ENCODE results near the gene SHB.

DNA sequence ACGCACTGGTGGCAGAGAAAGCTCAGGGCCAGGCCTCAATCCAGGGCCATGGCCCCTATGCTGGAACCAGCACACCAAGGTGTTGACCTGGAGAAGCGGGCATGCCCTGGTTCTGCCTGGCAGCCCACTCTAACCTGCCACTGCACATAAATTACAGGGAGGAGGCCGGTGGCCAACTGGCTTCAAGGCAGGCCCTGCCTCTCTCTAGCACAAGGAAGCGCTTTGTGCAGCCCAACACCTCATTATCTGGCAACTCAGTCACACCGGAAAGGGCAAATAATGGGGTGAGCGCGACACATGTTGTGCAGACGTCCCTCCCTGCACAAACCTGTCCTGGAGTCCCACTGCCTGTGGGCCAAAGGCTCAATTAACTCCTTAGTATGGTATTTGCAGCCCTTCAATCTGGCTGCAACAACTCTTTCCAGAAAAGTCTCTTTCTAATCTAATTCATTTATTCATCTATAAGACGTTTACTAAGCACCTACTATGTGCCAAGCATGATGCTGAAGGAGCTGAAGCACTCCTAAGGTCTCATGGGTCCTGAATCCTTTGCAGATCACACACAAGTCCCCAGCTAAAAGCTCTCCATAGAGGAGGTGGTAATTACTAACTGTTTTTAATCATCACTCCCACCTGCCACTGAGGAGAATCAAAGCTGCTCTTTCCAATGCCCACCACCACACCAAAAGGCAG lies 24.9 kb downstream of the SHB start:
- TF ChIP-seq, protein P1, sequence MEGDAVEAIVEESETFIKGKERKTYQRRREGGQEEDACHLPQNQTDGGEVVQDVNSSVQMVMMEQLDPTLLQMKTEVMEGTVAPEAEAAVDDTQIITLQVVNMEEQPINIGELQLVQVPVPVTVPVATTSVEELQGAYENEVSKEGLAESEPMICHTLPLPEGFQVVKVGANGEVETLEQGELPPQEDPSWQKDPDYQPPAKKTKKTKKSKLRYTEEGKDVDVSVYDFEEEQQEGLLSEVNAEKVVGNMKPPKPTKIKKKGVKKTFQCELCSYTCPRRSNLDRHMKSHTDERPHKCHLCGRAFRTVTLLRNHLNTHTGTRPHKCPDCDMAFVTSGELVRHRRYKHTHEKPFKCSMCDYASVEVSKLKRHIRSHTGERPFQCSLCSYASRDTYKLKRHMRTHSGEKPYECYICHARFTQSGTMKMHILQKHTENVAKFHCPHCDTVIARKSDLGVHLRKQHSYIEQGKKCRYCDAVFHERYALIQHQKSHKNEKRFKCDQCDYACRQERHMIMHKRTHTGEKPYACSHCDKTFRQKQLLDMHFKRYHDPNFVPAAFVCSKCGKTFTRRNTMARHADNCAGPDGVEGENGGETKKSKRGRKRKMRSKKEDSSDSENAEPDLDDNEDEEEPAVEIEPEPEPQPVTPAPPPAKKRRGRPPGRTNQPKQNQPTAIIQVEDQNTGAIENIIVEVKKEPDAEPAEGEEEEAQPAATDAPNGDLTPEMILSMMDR (IDR thresholded peaks at IDR 0.05), result no peak
- no peak for TF ChIP-seq POLR2A (IDR thresholded peaks at IDR 0.05)

Data from lower leg skin (tissue), 3 donors.